ENCODE measurements around the gene HMX3. TPM values are rescaled to one million over a fixed set of nuclear protein-coding genes. Genes with fewer than 3 reads are reported as not detected.

Gene HMX3
- total and polyA plus RNA-seq, 11 donors = 0.27 TPM; not detected in 10

- TF ChIP-seq POLR2A (IDR thresholded peaks at IDR 0.05) (no peak), CTCF (IDR thresholded peaks at IDR 0.05) (no peak)
- DNase-seq (no peak), ATAC-seq (no peak)
- Histone ChIP-seq H3K9me3 (no peaks in the 10 kb centered on the region), H3K27me3 (peaks cover 78 to 100% (median 98%) of the 10 kb centered on the region in 9 donors), H3K27ac (no peak within 1 kb of the TSS), H3K36me3 (no peaks in the 10 kb centered on the region), H3K4me3 (peak within 1 kb of the TSS in 3 of 12 donors; percentile 7 to 38 (median 19)), H3K4me1 (peaks cover 0 to 53% (median 31%) of the 10 kb centered on the region in 12 donors)
- 1 to 3% (median 2%) methylated on average over 31 to 64 of the region's 64 CpGs for WGBS, 4 donors
- intact Hi-C loops (cut with DNase I) = no loop called here
Observed at GRCh38 chr10:123147635-123148413, 12.1 kb downstream of the HMX3 start, which contains the start of gene HMX2. Gene HMX2, plus strand, starts transcription at chr10:123148136. Its CDS starts 243 bp downstream, at chr10:123148379.

- no peaks in the 10 kb centered on the region for H3K36me3 ChIP-seq
- H3K27me3 ChIP-seq = peaks cover 70 to 100% (median 96%) of the 10 kb centered on the region in 9 donors
- peaks cover 0 to 49% (median 31%) of the 10 kb centered on the region in 12 donors for H3K4me1 ChIP-seq
- no peaks in the 10 kb centered on the region for H3K9me3 ChIP-seq
- ATAC-seq (no peak), DNase-seq (no peak)
- TF ChIP-seq POLR2A (IDR thresholded peaks at IDR 0.05) (no peak), CTCF (IDR thresholded peaks at IDR 0.05) (no peak)
- intact Hi-C loops (cut with DNase I) = no loop called here
- 1 to 3% (median 2%) methylated on average over 27 to 55 of the region's 55 CpGs for WGBS, 4 donors
- no peak overlapping the region for H3K27ac ChIP-seq
- H3K4me3 ChIP-seq = peak overlapping the region in 2 of 12 donors; percentile 19 to 38
Observed at GRCh38 chr10:123148414-123149161, 12.8 kb downstream of the HMX3 start.

- intact Hi-C loops (cut with DNase I) = no loop called here
- ATAC-seq = no peak
- H3K4me1 ChIP-seq = peaks cover 0 to 51% (median 31%) of the 10 kb centered on the region in 12 donors
- no peaks in the 10 kb centered on the region for H3K36me3 ChIP-seq
- peaks cover 68 to 95% (median 91%) of the 10 kb centered on the region in 9 donors for H3K27me3 ChIP-seq
- no peak overlapping the region for H3K27ac ChIP-seq
- no peak for TF ChIP-seq CTCF (IDR thresholded peaks at IDR 0.05)
- no peak for TF ChIP-seq POLR2A (IDR thresholded peaks at IDR 0.05)
- 2 to 4% (median 2%) methylated on average over 10 to 12 of the region's 12 CpGs for WGBS, 4 donors
- DNase-seq = no peak
- H3K9me3 ChIP-seq = no peaks in the 10 kb centered on the region
- H3K4me3 ChIP-seq = peak overlapping the region in 8 of 12 donors; percentile 17 to 55 (median 39)
Observed at GRCh38 chr10:123149162-123149567, 13.4 kb downstream of the HMX3 start.
